NAMALWA (cell line): ENCODE data around the gene GJB5.

Source experiments
- DNase-seq: peaks from one replicate; pipeline ENCODE4 v3.0.0-alpha.2; 2015; ENCODE audit warnings: low spot score

GJB5 gene

GRCh38 chr1:34794790-34795180, 39.9 kb downstream of the GJB5 start:
- no peak for DNase-seq

- no peak for DNase-seq
These were observed 41.1 kb downstream of the GJB5 start for GRCh38 chr1:34795916-34796315.

- no peak for DNase-seq
These were observed 42.1 kb downstream of the GJB5 start for GRCh38 chr1:34796990-34797389.

- DNase-seq = no peak
These were observed 45.4 kb downstream of the GJB5 start for GRCh38 chr1:34800214-34800613.

GRCh38 chr1:34803770-34804169, 48.9 kb downstream of the GJB5 start:
- no peak for DNase-seq

- DNase-seq = no peak
These were observed 51.5 kb downstream of the GJB5 start for GRCh38 chr1:34806396-34806795.
